ENCODE measurements around the gene GMPR.

DNA sequence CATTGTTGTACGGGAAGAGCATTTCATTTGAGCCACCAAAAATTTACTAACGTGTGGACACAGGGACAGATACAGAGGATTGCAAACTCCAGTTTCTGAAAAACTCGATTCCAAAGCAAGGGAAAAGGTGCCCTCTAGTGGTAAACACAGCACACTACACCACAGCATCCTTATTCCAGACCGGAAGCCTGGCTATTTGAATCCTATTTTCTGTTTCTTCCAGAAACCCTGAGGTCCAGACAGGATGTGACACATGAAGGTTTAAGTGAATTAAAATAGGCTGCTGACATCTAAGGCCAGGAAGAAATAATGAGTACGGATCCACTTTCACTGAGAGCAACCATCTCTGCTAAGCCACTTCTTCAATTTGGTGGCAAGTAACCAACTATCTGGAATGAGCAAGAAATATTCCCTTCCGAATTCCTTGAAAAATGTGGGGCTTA, 31.8 kb upstream of the GMPR start:
- TF ChIP-seq POLR2A (IDR thresholded peaks at IDR 0.05; ENCODE audit: low read depth, low read length) (no peak), POLR2AphosphoS5 (IDR thresholded peaks at IDR 0.05; ENCODE audit: low read depth, low read length) (no peak), TAF1 (IDR thresholded peaks at IDR 0.05; ENCODE audit: borderline replicate concordance, low read depth, low read length) (no peak)

Measured in GM12892 (cell line).